ENCODE data around the gene KCTD21. TPM values are rescaled to one million over a fixed set of nuclear protein-coding genes. Genes with fewer than 3 reads are reported as not detected.

KCTD21 gene
- total and polyA plus RNA-seq, 9 donors, result 7.4 to 24.7 (median 14.1) TPM

- peaks cover 2% of the 10 kb centered on the region for H3K4me1 ChIP-seq (ENCODE audit: insufficient read depth)
- intact Hi-C loops (cut with DNase I), result no loop called here
- peak in 2 of 5 donors; percentile 13 to 21 for DNase-seq
- 77 to 85% (median 79%) methylated on average over 9 of the region's 9 CpGs for WGBS, 3 donors
- H3K9me3 ChIP-seq, result no peaks in the 10 kb centered on the region
- H3K27ac ChIP-seq, result no peak overlapping the region
- H3K36me3 ChIP-seq, result no peaks in the 10 kb centered on the region
- TF ChIP-seq EP300 (IDR thresholded peaks at IDR 0.05) (no peak), POLR2A (IDR thresholded peaks at IDR 0.05) (no peak)
- TF ChIP-seq, protein P1, sequence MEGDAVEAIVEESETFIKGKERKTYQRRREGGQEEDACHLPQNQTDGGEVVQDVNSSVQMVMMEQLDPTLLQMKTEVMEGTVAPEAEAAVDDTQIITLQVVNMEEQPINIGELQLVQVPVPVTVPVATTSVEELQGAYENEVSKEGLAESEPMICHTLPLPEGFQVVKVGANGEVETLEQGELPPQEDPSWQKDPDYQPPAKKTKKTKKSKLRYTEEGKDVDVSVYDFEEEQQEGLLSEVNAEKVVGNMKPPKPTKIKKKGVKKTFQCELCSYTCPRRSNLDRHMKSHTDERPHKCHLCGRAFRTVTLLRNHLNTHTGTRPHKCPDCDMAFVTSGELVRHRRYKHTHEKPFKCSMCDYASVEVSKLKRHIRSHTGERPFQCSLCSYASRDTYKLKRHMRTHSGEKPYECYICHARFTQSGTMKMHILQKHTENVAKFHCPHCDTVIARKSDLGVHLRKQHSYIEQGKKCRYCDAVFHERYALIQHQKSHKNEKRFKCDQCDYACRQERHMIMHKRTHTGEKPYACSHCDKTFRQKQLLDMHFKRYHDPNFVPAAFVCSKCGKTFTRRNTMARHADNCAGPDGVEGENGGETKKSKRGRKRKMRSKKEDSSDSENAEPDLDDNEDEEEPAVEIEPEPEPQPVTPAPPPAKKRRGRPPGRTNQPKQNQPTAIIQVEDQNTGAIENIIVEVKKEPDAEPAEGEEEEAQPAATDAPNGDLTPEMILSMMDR (IDR thresholded peaks at IDR 0.05), result no peak
- no peak overlapping the region for H3K4me3 ChIP-seq
- H3K27me3 ChIP-seq, result no peaks in the 10 kb centered on the region
Observed at GRCh38 chr11:78201096-78201818, 12.8 kb upstream of the KCTD21 start.

DNA sequence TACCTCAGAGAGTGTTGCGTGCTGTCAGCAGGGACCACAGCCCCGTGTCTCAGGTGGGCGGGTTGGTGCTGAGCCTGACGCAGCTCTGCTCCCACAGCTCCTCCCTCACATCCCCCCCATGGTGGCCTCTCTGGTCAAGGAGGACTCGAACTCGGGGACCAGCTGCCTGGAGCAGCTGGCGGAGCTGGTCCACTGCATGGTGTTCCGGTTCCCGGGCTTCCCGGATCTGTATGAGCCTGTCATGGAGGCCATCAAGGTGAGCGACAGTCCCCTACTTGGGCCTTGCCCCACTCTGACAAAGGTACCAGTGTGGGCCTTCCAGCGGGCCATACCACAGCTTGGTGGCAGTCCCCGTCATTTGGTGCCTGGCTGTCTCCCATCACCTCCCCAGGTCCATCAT lies 12.1 kb upstream of the KCTD21 start:
- TF ChIP-seq, protein P1 (IDR thresholded peaks at IDR 0.05), result no peak
- Histone ChIP-seq H3K36me3 (no peaks in the 10 kb centered on the region), H3K4me3 (no peak overlapping the region), H3K9me3 (no peaks in the 10 kb centered on the region), H3K4me1 (ENCODE audit: insufficient read depth) (peaks cover 2% of the 10 kb centered on the region), H3K27me3 (no peaks in the 10 kb centered on the region), H3K27ac (no peak overlapping the region)
- intact Hi-C loops (cut with DNase I), result no loop called here
- WGBS, 3 donors, result 95 to 98% (median 95%) methylated on average over 13 of the region's 13 CpGs
- peak in 2 of 5 donors; percentile 19 to 27 for DNase-seq

DNA sequence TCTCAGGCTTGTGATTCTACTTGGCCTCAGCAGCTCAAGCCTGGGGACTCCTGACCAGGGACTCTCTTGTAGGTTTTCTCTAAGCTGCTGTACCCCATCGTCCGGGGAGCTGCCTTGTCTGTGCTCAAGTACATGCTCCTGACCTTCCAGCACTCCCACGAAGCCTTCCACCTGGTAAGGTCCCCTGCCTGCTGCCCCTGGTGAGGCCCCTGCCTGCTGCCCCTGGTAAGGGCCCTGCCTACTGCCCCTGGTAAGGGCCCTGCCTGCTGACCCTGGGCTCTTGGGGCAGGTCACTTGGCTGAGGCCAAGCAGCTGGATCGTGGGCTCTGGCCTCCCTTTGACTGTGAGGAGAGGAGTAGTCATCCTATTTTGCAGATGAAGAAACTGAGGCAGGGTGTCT lies 11.6 kb upstream of the KCTD21 start:
- H3K27ac ChIP-seq, result no peak overlapping the region
- peaks cover 2% of the 10 kb centered on the region for H3K4me1 ChIP-seq (ENCODE audit: insufficient read depth)
- WGBS, 3 donors, result 70 to 82% (median 72%) methylated on average over 4 of the region's 4 CpGs
- intact Hi-C loops (cut with DNase I), result no loop called here
- H3K36me3 ChIP-seq, result no peaks in the 10 kb centered on the region
- no peaks in the 10 kb centered on the region for H3K9me3 ChIP-seq
- DNase-seq, result peak in 2 of 5 donors; percentile 8 to 29
- no peaks in the 10 kb centered on the region for H3K27me3 ChIP-seq
- TF ChIP-seq POLR2A (IDR thresholded peaks at IDR 0.05) (no peak), EP300 (IDR thresholded peaks at IDR 0.05) (no peak)
- TF ChIP-seq, protein P1 (IDR thresholded peaks at IDR 0.05), result no peak
- no peak overlapping the region for H3K4me3 ChIP-seq

DNA sequence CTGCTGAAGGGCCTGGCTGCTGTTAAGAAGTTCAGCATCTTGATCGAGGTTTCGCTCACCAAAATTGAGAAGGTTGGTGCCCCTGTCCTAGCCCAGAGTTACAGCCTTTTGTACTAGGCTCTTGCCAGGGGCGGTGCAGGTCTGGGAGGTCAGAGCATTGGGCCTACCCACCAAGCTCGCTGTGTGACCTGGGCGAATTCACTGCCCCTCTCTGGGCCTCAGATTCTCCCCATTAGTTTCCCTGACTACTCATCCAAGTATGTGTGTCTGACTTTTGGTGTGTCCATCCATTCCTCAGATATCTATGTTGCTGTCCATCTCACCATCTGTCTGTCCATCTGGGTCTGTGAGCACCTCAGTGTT lies 11.2 kb upstream of the KCTD21 start:
- no peaks in the 10 kb centered on the region for H3K27me3 ChIP-seq
- no peak overlapping the region for H3K27ac ChIP-seq
- no peak overlapping the region for H3K4me3 ChIP-seq
- 99 to 100% (median 100%) methylated on average over 5 of the region's 5 CpGs for WGBS, 3 donors
- DNase-seq, result peak in 1 of 5 donors; percentile 17
- no peaks in the 10 kb centered on the region for H3K9me3 ChIP-seq
- TF ChIP-seq POLR2A (IDR thresholded peaks at IDR 0.05) (no peak), EP300 (IDR thresholded peaks at IDR 0.05) (no peak)
- TF ChIP-seq, protein P1 (IDR thresholded peaks at IDR 0.05), result no peak
- peaks cover 2% of the 10 kb centered on the region for H3K4me1 ChIP-seq (ENCODE audit: insufficient read depth)
- H3K36me3 ChIP-seq, result no peaks in the 10 kb centered on the region
- intact Hi-C loops (cut with DNase I), result no loop called here

Measured in ovary (tissue), 9 donors.